ENCODE data around the gene EXOSC1.

The EXOSC1 gene

DNA sequence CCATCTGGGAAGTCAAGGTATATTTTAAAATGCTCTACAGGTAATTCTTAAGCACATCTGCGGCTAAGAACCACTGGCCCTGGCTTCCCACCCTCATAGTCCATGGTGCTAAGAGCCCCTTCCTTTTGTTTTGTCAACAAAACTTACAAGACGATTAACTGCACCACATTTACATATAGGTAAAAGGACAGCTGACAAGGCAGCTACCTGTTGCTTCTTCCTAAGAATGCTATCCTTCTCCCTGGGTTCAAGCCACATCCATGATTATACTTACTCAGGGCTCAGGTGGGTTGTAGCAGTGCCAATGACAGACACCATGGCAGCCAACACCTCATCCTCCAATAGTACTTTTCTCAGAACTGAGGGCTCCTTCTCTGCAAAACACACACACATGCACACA lies 16.5 kb upstream of the EXOSC1 start:
- no peak for DNase-seq (ENCODE audit: low read depth)
- TF ChIP-seq, protein P1, sequence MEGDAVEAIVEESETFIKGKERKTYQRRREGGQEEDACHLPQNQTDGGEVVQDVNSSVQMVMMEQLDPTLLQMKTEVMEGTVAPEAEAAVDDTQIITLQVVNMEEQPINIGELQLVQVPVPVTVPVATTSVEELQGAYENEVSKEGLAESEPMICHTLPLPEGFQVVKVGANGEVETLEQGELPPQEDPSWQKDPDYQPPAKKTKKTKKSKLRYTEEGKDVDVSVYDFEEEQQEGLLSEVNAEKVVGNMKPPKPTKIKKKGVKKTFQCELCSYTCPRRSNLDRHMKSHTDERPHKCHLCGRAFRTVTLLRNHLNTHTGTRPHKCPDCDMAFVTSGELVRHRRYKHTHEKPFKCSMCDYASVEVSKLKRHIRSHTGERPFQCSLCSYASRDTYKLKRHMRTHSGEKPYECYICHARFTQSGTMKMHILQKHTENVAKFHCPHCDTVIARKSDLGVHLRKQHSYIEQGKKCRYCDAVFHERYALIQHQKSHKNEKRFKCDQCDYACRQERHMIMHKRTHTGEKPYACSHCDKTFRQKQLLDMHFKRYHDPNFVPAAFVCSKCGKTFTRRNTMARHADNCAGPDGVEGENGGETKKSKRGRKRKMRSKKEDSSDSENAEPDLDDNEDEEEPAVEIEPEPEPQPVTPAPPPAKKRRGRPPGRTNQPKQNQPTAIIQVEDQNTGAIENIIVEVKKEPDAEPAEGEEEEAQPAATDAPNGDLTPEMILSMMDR (IDR thresholded peaks at IDR 0.05; ENCODE audit: insufficient read depth, low read depth, low read length, missing control alignments): no peak

DNA sequence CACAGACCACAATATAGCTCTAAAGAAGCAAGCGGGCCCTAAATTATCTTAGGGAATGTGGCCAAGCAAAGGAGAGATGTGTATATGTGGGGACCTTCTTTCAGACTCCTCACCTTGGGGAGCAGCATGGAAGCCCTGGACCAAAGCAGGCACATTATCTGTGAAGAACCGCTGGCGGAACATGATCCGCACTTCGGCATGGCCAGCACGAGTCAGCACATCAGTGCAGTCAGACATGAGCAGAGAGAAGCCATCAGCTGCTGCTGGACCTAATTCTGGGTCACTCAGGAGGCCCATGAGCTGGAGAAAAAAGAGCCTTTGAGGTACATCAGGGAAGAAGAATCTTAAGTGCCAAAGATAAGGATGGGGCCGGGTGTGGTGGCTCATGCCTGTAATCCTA lies 14.1 kb upstream of the EXOSC1 start:
- TF ChIP-seq, protein P1 (IDR thresholded peaks at IDR 0.05; ENCODE audit: insufficient read depth, low read depth, low read length, missing control alignments): no peak
- H3K4me3 ChIP-seq (ENCODE audit: low read length): no peak overlapping the region
- DNase-seq (ENCODE audit: low read depth): no peak

More for the DNA sequence above, 16.5 kb upstream of the EXOSC1 start:
- H3K4me3 ChIP-seq (ENCODE audit: low read length): no peak overlapping the region

DNA sequence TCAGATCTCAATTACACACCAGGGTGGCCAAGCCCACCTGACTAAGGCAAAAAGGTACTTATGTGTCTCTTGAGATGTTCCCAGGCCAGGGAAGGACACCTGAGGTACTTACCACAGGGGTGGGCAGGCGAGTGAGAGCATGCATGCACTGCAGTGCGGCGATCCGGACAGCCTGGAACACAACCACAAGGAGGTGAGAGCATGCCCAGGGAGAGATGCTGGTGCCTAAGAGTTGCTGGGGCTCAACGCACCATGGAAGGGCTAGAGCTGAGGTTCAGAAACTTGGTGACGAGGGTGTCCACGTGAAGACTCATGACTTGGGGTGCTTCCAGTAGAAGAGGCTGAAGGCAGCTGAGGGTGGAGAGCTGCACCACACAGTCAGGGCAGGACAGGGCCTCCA lies 13.3 kb upstream of the EXOSC1 start:
- H3K4me3 ChIP-seq (ENCODE audit: low read length): no peak overlapping the region
- TF ChIP-seq, protein P1 (IDR thresholded peaks at IDR 0.05; ENCODE audit: insufficient read depth, low read depth, low read length, missing control alignments): no peak
- no peak for DNase-seq (ENCODE audit: low read depth)

DNA sequence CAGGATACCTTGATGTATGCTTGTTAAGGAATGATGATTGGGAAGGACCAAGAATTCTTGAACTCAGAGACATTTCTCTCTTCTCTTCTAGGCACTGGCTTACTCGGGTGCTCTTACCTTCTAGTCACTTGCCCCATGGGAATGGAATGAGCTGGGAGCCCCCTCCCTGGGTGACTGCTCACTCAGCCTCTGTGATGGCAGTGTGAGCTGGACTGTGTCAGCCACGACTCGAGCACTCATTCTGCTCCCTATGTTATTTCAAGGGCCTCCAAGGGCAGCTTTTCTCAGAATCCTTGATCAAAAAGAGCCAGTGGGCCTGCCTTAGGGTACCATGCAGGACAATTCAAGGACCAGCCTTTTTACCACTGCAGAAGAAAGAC lies 10.9 kb upstream of the EXOSC1 start:
- DNase-seq (ENCODE audit: low read depth): no peak
- TF ChIP-seq, protein P1 (IDR thresholded peaks at IDR 0.05; ENCODE audit: insufficient read depth, low read depth, low read length, missing control alignments): no peak
- H3K4me3 ChIP-seq (ENCODE audit: low read length): no peak overlapping the region

DNA sequence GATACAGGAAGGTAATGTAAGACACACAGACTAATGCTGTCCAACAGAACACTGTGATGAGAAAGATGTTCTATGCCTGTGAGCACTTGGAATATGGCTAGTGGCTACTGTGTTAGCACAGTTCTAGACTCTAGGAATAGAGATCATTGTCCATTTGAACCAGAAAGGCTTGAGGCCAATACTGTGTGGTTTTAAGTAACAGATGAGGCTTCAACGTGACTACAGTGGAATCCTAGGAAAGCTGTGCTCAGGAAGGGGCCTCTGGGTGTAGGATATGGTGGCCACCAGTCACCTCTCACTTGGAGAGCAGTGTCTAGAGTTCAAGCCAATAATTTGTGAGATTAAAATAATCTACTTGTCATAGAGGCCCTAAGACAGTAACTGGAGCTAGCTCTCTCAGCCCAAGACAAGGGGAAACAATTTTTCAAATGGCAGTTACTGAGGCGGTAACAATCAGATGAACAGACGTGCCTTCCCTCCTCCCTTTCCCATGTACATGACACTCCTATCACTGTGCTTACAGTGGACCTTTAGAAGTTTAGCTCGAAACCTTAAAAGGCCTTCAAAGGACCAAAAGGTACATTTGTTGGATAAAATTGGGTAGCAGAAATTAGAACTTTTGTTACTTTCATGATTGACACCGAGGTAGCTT lies 10.4 kb upstream of the EXOSC1 start:
- TF ChIP-seq, protein P1 (IDR thresholded peaks at IDR 0.05; ENCODE audit: insufficient read depth, low read depth, low read length, missing control alignments): no peak
- no peak overlapping the region for H3K4me3 ChIP-seq (ENCODE audit: low read length)
- DNase-seq (ENCODE audit: low read depth): no peak

DNA sequence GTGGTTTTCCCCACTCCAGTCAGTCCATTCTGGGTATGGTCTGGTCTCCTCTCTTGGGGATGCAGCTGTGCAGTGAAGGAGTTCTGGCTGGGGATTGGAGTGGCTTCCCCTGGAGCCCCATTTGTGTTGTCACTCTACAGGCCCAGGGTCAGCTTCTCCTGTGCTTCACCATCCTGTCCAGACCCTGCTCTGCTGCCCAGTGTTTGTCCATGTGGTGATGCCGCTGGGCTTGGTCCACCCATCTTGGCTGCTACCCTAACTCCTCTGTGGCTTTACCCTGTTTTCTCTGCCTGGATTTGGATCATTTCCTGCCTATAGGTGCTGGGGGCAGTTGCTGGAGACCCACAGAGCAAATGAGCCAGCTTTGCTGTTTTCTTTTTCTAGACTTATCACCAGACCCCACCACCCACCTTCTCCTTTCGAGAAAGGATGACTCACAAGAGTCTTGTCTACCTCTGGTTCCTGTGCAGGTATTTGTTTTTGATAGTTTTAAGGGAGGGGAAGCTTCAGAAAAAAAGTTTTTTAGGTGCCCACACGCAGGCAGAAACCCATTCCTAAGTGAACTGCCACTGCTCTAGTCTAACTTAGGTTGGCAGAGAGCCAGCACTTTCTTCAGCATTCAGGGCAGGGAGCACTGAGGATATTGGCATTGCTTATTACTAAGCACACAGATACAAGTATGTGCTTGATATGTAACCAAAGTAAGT lies 8.7 kb upstream of the EXOSC1 start:
- DNase-seq (ENCODE audit: low read depth): peak; percentile 68
- H3K4me3 ChIP-seq (ENCODE audit: low read length): no peak overlapping the region
- TF ChIP-seq, protein P1 (IDR thresholded peaks at IDR 0.05; ENCODE audit: insufficient read depth, low read depth, low read length, missing control alignments): no peak

DNA sequence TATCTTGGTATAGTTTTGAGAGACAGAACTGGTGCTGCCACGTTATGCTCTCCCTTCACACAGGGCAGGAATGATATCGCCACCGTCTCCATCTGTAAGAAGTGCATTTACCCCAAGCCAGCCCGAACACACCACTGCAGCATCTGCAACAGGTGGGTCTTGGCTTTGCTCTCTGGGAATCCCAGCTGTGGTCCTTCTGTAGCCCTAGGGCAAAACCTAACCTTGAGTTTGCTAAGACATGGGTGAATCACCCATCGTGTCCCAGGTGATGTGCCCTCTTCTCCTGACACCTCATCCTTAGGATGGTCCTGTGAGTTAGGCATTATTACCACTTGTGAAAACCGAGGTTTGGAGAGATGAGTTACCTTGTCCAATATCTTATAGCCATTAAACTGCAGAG lies 6.5 kb upstream of the EXOSC1 start:
- DNase-seq (ENCODE audit: low read depth): peak; percentile 32
- H3K4me3 ChIP-seq (ENCODE audit: low read length): no peak overlapping the region
- TF ChIP-seq, protein P1 (IDR thresholded peaks at IDR 0.05; ENCODE audit: insufficient read depth, low read depth, low read length, missing control alignments): no peak

Measured in epithelial cell of esophagus (primary cell).